ENCODE data around the gene IFNA14. TPM values are rescaled to one million over a fixed set of nuclear protein-coding genes. Genes with fewer than 3 reads are reported as not detected.
"Not testable (repeated sequence)": the region's sequence is repeated elsewhere in the genome, so short reads cannot be mapped to it uniquely, and the experiment has no call there.

The IFNA14 gene
- total RNA-seq, 1 experiment from 2014 or later = not detected

GRCh38 chr9:21194867-21195776 lies 44.7 kb downstream of the IFNA14 start:
- H3K4me3 Mint-ChIP-seq; H3K9me3 Mint-ChIP-seq; POLR2A ChIA-PET; H3K27ac Mint-ChIP-seq; H3K4me1 Mint-ChIP-seq; H3K36me3 Mint-ChIP-seq; H3K27me3 Mint-ChIP-seq (ENCODE audit: low read depth): not testable (repeated sequence)
- peak; percentile 51 for TF ChIP-seq CTCF (IDR thresholded peaks at IDR 0.05)
- DNase-seq (ENCODE audit: low spot score) (peak; percentile 28), ATAC-seq (peak; percentile 94)
- CTCF ChIA-PET = interaction anchor here (0.6 to 1.3 kb wide), 22 partner anchors 12 to 594 kb away, joined by 3 to 25 read pairs (median 4); no protein-coding TSS in a partner anchor

Other genes starting within 250 kb of the IFNA14 start
- 0.94 to 1.2 TPM (median 1.1 TPM) in 3 replicates for gene HACD4, start 208.4 kb downstream of the IFNA14 start, total RNA-seq (2021)
- gene IFNB1, start 162.1 kb downstream of the IFNA14 start, total RNA-seq (2021) = not detected in 3 replicates
- gene IFNW1, start 98.2 kb downstream of the IFNA14 start, total RNA-seq (2021) = not detected in 3 replicates
- gene IFNA21, start 73.3 kb downstream of the IFNA14 start, total RNA-seq (2021) = not detected in 3 replicates
- not detected in 3 replicates for gene IFNA4, start 52.4 kb downstream of the IFNA14 start, total RNA-seq (2021)
- not detected in 3 replicates for gene IFNA7, start 37.8 kb downstream of the IFNA14 start, total RNA-seq (2021)
- not detected in 3 replicates for gene IFNA10, start 32.9 kb downstream of the IFNA14 start, total RNA-seq (2021)
- gene IFNA16, start 22.7 kb downstream of the IFNA14 start, total RNA-seq (2021) = not detected in 3 replicates
- not detected in 3 replicates for gene IFNA17, start 11.8 kb downstream of the IFNA14 start, total RNA-seq (2021)
- not detected in 3 replicates for gene IFNA5, start 65.3 kb upstream of the IFNA14 start, total RNA-seq (2021)
- 15.6 to 17.4 TPM (median 16.1 TPM) in 3 replicates for gene KLHL9, start 95.4 kb upstream of the IFNA14 start, total RNA-seq (2021)
- gene IFNA6, start 110.9 kb upstream of the IFNA14 start, total RNA-seq (2021) = not detected in 3 replicates
- not detected in 3 replicates for gene IFNA13, start 128.1 kb upstream of the IFNA14 start, total RNA-seq (2021)
- not detected in 3 replicates for gene IFNA2, start 145.4 kb upstream of the IFNA14 start, total RNA-seq (2021)
- not detected in 3 replicates for gene IFNA8, start 169.1 kb upstream of the IFNA14 start, total RNA-seq (2021)
- gene IFNA1, start 200.4 kb upstream of the IFNA14 start, total RNA-seq (2021) = not detected in 3 replicates
- gene IFNE, start 242.3 kb upstream of the IFNA14 start, total RNA-seq (2021) = 0.11 to 0.14 TPM in 2 of 3 replicates, not detected in the other